GM10266 (cell line): ENCODE data around the gene COL28A1.

ENCODE experiments used
- DNase-seq: peaks from one replicate; pipeline ENCODE4 v3.0.0; 2012; ENCODE audit errors: extremely low spot score
- TF ChIP-seq, protein P1 (sequence below): IDR thresholded peaks from 2 replicates; pipeline ENCODE4 v1.5.1; 2012; ENCODE audit warnings: mild to moderate bottlenecking, low read depth; ENCODE audit not compliant: control insufficient read depth, insufficient read depth; ENCODE audit errors: missing control alignments

COL28A1 gene

GRCh38 chr7:7552199-7552598 is 16.5 kb upstream of the COL28A1 start:
- TF ChIP-seq, protein P1, sequence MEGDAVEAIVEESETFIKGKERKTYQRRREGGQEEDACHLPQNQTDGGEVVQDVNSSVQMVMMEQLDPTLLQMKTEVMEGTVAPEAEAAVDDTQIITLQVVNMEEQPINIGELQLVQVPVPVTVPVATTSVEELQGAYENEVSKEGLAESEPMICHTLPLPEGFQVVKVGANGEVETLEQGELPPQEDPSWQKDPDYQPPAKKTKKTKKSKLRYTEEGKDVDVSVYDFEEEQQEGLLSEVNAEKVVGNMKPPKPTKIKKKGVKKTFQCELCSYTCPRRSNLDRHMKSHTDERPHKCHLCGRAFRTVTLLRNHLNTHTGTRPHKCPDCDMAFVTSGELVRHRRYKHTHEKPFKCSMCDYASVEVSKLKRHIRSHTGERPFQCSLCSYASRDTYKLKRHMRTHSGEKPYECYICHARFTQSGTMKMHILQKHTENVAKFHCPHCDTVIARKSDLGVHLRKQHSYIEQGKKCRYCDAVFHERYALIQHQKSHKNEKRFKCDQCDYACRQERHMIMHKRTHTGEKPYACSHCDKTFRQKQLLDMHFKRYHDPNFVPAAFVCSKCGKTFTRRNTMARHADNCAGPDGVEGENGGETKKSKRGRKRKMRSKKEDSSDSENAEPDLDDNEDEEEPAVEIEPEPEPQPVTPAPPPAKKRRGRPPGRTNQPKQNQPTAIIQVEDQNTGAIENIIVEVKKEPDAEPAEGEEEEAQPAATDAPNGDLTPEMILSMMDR: no peak
- no peak for DNase-seq

DNA sequence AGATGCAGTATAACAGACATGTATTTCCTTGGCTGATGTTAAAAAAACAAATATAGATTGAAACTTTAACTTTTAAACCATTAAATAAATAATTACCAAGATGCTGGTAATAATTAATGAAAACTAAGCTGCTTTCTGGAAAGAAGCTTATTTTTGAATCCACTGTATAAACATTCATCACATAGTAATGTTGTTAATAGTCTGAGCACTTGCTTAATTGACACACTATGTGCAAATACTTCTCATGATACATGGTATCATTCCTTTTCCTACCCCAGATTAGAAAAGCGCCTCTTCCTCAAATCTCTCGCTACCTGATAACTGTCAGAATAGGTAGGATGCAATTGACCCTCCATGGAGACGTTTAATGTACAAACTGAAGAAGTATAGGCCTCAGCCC is 15.0 kb upstream of the COL28A1 start:
- TF ChIP-seq, protein P1: no peak
- DNase-seq: no peak

- TF ChIP-seq, protein P1: no peak
- no peak for DNase-seq
Observed at GRCh38 chr7:7548407-7548806, 12.7 kb upstream of the COL28A1 start.

DNA sequence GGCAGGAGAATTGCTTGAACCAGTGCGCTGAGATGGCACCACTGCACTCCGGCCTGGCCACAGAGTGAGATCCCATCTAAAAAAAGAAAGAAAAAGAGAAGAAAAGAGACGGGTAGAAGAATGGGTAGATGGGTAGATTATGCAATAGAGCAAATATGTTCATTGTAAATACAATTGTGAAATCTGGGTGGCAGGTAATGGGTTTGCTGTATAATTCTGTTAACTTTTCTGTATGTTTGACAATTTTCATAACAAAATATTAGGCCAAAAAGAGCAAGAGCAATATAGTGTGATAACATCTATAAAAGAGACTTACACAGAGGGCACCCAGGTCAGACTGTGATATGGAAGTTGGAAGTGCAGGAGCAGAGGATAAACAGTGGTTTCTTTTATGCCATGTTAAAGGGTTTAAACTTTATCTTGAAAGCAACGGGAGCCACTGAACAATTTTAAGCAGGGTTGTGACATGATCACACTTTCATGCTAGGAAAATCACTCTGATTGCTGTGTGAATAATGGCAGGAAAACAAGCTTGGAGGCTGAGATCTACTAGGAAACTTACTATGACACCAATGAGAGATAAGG is 6.7 kb upstream of the COL28A1 start:
- TF ChIP-seq, protein P1: no peak
- no peak for DNase-seq

- no peak for DNase-seq
- TF ChIP-seq, protein P1: no peak
Observed at GRCh38 chr7:7539711-7540110, 4.0 kb upstream of the COL28A1 start.

GRCh38 chr7:7539152-7539551 is 3.5 kb upstream of the COL28A1 start:
- no peak for DNase-seq
- TF ChIP-seq, protein P1: no peak

- TF ChIP-seq, protein P1: no peak
- DNase-seq: no peak
Observed at GRCh38 chr7:7537711-7538110, 2.0 kb upstream of the COL28A1 start.
